22Rv1 (cell line): ENCODE data around the gene C6orf89.
A peak's percentile ranks its signal among the peaks of the same experiment; 100 is the strongest.

ENCODE experiments used
- H3K27ac ChIP-seq: fragments of 450-650 bp; 2 replicates; pipeline ENCODE4 v1.5.1; 2017
- ZFX ChIP-seq: fragments of 450-650 bp; IDR thresholded peaks from 2 replicates; pipeline ENCODE4 v1.6.1; 2017; ENCODE audit warnings: antibody characterized with exemption, borderline replicate concordance
- TF ChIP-seq, protein P1 (sequence below): fragments of 450-650 bp; IDR thresholded peaks from 2 replicates; pipeline ENCODE4 v1.5.1; 2017; ENCODE audit warnings: mild to moderate bottlenecking

C6orf89 gene

DNA sequence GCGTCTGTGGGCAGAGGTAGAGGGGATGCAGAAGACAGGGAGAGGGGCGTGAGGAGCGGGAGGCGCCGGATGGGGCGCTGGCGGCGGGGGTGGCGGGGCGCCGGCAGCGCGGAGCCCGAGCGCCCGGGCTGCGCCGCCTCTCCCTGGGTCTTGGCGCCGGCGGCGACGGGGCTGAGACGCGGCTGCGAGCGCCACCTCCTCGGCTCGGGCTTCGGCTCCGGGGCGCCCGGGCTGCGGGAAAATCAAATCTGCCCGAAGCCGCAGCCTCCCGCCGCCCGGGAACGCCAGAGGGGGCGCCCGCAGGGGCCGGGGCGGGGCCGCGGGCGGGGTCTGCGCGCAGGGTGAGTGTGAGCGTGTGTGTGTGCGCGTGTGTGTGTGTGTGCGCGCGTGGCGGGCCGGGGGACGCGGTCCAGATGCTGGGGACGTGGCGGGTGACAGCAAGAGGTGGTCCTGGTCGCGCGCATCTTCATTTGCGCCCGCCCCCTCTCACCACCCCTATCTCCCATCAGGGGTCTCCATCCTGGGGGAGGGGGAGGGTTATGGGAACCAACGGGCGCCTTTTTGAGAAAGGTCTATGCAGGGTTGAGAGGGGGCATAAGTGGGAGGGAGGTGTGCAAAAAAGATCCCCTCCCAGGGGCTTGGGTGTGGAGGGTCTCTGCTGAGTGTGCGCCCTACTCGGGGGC, 45.9 kb upstream of the C6orf89 start:
- no peak overlapping the region for H3K27ac ChIP-seq

DNA sequence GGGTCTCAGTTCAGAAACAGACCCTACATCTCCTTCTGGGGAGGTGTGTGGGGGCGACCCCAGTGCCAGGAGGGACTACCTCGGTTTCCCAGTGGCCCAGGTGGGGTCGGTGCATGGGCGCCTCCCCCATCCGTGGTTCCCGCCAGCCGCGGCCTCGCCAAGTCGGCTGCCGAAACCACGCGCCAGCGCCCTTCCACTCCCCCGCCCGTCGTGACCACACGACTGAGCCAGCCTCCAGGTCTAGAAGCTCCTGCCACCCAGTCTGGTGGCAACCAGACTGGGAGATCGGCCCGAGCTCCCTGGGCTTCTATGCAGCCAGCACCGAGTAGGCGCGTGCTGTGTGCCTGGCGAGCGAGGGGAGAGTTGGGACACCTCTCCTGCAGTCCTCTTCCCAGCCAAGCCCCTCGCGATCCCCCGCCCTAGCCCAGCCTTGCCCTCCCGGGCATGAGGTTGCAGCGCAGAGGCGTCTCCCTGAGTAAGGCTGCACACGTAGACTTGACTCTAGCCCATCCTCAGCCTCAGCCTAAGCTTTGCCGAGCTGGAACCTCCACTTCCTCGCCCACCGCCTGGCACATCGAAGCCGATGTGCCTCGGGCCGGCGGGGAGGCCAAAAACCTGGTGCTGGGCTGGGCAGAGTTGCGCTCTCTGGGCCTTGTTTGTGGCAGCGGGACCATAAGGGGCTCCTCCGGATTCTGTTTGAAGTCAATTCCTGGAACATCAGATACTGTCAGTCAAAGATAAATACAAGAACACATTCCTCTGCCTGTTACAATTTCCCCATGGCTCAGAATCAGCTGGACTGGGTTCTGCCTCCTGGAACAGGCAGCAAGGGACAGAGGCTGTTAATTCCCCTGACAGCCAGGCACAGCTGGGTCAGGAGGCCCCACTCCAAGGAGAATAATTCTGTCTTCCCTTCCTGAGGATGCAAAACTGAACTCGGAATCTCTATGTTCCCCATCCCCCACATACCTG, 45.0 kb upstream of the C6orf89 start:
- no peak for TF ChIP-seq ZFX
- TF ChIP-seq, protein P1, sequence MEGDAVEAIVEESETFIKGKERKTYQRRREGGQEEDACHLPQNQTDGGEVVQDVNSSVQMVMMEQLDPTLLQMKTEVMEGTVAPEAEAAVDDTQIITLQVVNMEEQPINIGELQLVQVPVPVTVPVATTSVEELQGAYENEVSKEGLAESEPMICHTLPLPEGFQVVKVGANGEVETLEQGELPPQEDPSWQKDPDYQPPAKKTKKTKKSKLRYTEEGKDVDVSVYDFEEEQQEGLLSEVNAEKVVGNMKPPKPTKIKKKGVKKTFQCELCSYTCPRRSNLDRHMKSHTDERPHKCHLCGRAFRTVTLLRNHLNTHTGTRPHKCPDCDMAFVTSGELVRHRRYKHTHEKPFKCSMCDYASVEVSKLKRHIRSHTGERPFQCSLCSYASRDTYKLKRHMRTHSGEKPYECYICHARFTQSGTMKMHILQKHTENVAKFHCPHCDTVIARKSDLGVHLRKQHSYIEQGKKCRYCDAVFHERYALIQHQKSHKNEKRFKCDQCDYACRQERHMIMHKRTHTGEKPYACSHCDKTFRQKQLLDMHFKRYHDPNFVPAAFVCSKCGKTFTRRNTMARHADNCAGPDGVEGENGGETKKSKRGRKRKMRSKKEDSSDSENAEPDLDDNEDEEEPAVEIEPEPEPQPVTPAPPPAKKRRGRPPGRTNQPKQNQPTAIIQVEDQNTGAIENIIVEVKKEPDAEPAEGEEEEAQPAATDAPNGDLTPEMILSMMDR: no peak
- H3K27ac ChIP-seq: no peak overlapping the region

More for the DNA sequence above, 45.9 kb upstream of the C6orf89 start:
- TF ChIP-seq ZFX: no peak
- TF ChIP-seq, protein P1: peak; percentile 73

DNA sequence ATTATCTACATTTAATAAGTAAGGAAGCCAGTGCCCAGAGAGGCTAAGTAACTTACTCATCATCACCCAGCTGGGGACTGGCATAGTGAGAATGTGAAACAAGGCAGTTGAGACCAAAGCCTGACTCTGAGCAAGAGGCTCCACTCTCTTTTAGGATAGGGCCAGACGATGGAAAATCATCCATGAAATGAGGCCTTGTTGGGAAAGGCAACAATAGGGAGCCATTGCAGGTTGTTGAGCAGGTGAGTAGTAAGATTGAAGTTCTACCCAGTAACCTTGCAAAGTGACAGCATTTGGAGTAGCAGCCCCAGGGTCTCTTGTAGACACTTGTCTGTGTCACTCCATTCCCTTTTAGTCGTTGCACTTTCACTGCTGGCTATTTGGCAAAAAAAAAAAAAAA, 44.0 kb upstream of the C6orf89 start:
- no peak overlapping the region for H3K27ac ChIP-seq
- TF ChIP-seq, protein P1: no peak
- no peak for TF ChIP-seq ZFX

DNA sequence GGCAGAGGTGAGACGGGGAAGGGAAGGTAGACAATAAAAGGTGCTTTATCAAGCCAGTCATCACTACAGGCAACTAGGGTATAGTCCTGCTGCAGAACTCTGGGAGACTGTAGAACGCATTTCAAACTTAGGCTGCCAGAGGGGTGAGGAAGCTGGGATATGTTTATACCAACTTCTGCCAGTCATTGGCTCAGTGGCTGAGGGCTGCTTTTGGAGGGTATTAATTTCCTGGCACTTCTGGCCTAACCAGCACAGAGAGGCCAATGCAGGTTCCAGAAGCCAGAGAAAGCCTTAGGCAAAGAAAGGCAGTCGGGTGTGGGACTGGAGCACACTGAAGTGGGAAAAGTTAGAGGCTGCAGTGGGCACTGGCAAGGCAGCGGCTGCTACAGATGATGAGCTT, 42.6 kb upstream of the C6orf89 start:
- H3K27ac ChIP-seq: no peak overlapping the region
- no peak for TF ChIP-seq ZFX
- TF ChIP-seq, protein P1: no peak

DNA sequence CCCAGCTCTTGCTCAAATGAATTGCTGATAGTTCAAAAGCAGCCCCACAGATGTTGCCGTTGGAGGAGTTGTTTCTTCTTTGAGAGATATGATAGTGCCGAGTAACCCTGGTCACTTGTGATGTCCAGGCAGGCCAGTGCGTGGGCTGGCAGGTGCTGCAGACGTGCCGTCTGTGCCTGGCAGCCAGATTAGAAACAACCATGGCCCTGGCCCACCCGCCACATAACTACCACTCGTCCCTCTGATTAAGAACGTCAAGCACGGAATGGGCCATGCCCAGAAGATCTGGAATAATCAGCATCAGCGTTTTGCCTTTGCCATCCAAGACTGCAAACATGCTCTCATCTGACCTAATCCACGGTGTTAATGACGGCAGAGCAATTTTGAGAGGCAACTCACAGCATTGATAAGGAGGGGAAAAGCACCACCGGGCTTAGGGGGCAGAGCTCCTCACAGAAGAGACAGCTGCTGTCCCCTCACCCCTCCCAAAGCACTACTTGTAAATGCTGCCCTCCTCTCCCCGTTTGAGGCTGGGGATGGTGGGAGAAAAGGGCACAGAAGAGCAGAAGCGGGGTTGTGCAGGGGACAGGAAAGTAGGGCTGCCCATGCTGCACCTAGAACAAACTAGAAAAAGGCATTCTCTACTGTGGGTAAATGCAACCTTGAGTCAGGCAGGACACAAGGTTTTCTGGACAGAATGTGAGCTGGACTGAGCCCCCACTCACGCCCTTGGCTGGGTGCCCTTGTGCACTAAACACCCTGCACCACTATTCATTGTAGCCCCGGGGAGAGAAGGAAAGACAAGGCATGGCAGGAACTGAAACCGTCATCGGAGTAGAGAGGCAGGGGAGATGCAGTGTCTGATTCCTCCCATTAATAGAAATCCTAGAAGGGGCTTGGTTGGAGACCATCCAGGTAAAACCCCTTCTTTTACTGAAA, 41.3 kb upstream of the C6orf89 start:
- TF ChIP-seq, protein P1: no peak
- no peak for TF ChIP-seq ZFX
- H3K27ac ChIP-seq: no peak overlapping the region

DNA sequence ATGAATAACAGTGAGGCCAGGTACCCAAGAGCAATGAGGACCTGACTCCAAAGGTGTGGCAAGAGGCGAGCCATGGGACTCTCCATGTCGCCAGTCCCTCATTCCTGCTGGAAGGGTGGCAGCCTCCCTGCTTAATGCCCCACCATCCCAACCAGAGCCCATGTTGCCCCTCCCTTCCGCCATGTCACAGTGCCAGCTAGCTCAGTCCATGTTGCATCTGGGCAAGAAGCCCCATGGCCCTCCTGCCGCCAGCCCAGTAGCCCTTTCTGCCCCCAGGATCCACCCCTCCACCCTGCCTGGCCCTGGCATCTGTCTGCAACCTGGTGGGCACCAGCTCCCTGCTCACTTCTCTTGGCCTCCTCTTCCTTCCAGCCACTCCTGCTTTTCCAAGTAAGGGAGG, 40.5 kb upstream of the C6orf89 start:
- TF ChIP-seq ZFX: no peak
- TF ChIP-seq, protein P1: no peak
- H3K27ac ChIP-seq: no peak overlapping the region
